ENCODE data around the gene POLE. TPM values are rescaled to one million over a fixed set of nuclear protein-coding genes. Genes with fewer than 3 reads are reported as not detected.
A peak's percentile ranks its signal among the peaks of the same experiment; 100 is the strongest.
"Not testable (repeated sequence)": the region's sequence is repeated elsewhere in the genome, so short reads cannot be mapped to it uniquely, and the experiment has no call there.

Gene POLE
- total and polyA plus RNA-seq, 11 donors, result 5.3 to 18.6 (median 9.8) TPM

GRCh38 chr12:132601171-132601883 is 85.8 kb downstream of the POLE start:
- ATAC-seq (no peak), DNase-seq (peak in 2 of 5 donors; percentile 23 to 46)
- Histone ChIP-seq H3K4me3 (peak overlapping the region in 5 of 12 donors; percentile 43 to 59 (median 54)), H3K9me3 (no peaks in the 10 kb centered on the region), H3K36me3 (no peaks in the 10 kb centered on the region), H3K27ac (no peak overlapping the region), H3K4me1 (peaks cover 0 to 45% (median 15%) of the 10 kb centered on the region in 12 donors), H3K27me3 (peaks cover 0 to 66% (median 22%) of the 10 kb centered on the region in 9 donors)
- TF ChIP-seq CTCF (IDR thresholded peaks at IDR 0.05), result no peak
- TF ChIP-seq POLR2A (IDR thresholded peaks at IDR 0.05), result no peak
- WGBS, 4 donors, result 69 to 83% (median 78%) methylated on average over 14 to 31 of the region's 31 CpGs
- intact Hi-C loops (cut with DNase I), result loop anchor here in 3 of 10 donors (2.0 kb wide), 2 partner anchors 13 to 113 kb away; no protein-coding TSS in a partner anchor

- no peaks in the 10 kb centered on the region for H3K36me3 ChIP-seq
- peak overlapping the region in 11 of 12 donors; percentile 15 to 59 (median 43) for H3K4me3 ChIP-seq
- H3K4me1 ChIP-seq, result peaks cover 0 to 45% (median 15%) of the 10 kb centered on the region in 12 donors
- intact Hi-C loops (cut with DNase I), result loop anchor here in 3 of 10 donors (2.0 kb wide), 2 partner anchors 14 to 112 kb away; no protein-coding TSS in a partner anchor
- peak; percentile 62 to 82 (median 70) for DNase-seq
- H3K27me3 ChIP-seq, result peaks cover 0 to 66% (median 20%) of the 10 kb centered on the region in 9 donors
- WGBS, 4 donors, result 33 to 42% (median 35%) methylated on average over 26 to 45 of the region's 45 CpGs
- H3K27ac ChIP-seq, result peak overlapping the region in 5 of 12 donors; percentile 6 to 44 (median 21)
- peak; percentile 56 to 80 (median 71) for ATAC-seq
- H3K9me3 ChIP-seq, result no peaks in the 10 kb centered on the region
- TF ChIP-seq POLR2A (IDR thresholded peaks at IDR 0.05) (no peak), CTCF (IDR thresholded peaks at IDR 0.05) (peak; percentile 40 to 78 (median 66))
Observed at GRCh38 chr12:132600048-132601032, 86.8 kb downstream of the POLE start.

GRCh38 chr12:132599502-132599901 is 87.6 kb downstream of the POLE start:
- not testable (repeated sequence) for H3K4me3 ChIP-seq, H3K27ac ChIP-seq, H3K9me3 ChIP-seq, H3K36me3 ChIP-seq, ATAC-seq
- peaks cover 0 to 61% (median 16%) of the 10 kb centered on the region in 9 donors for H3K27me3 ChIP-seq
- 85 to 87% (median 87%) methylated on average over 6 of the region's 6 CpGs for WGBS, 4 donors
- DNase-seq, result peak in 1 of 5 donors; percentile 40
- H3K4me1 ChIP-seq, result peaks cover 0 to 43% (median 14%) of the 10 kb centered on the region in 12 donors
- intact Hi-C loops (cut with DNase I), result loop anchor here in 1 of 10 donors (10.0 kb wide), 1 partner anchor 105 kb away; the partner anchor contains the start of gene FBRSL1

All from heart left ventricle (tissue), 16 donors.